A673 (cell line): Measurements from ENCODE around the gene EGFR. TPM values are rescaled to one million over a fixed set of nuclear protein-coding genes. Genes with fewer than 3 reads are reported as not detected.

ENCODE experiments used
- BruUV-seq: library from RNA; stranded (reverse); fragments of 400-500 nt; replicated peaks from 2 replicates; lab custom pipeline; 2021; lab: Mats Ljungman, UMichigan
- CTCF ChIA-PET: fragments of 300-600 bp; sonication (Branson Sonifier 250); formaldehyde crosslinking; loops from one replicate; lab custom pipeline; 2022; ENCODE audit warnings: antibody characterized with exemption; lab: Charles Lee
- POLR2A ChIA-PET: fragments of 300-600 bp; sonication (Branson Sonifier 250); formaldehyde crosslinking; loops from one replicate; lab custom pipeline; 2022; ENCODE audit warnings: antibody characterized with exemption; ENCODE audit not compliant: low non-redundant PET; lab: Charles Lee
- DNase-seq: peaks from one replicate; pipeline ENCODE4 v3.0.0-alpha.2; 2015; ENCODE audit warnings: low spot score
- H3K27ac ChIP-seq: fragments of 200-600 bp; sonication (generic); 2 replicates; pipeline ENCODE4 v1.5.1; 2016; ENCODE audit warnings: mixed run types, low read depth, mild to moderate bottlenecking, mixed read lengths, antibody characterized with exemption, low read length; ENCODE audit not compliant: poor library complexity, severe bottlenecking
- H3K27me3 ChIP-seq: fragments of 200-600 bp; sonication (generic); replicated peaks from 2 replicates; pipeline ENCODE4 v1.6.1; 2017; ENCODE audit warnings: mixed run types, low read depth, mild to moderate bottlenecking, mixed read lengths, antibody characterized with exemption, low read length; ENCODE audit not compliant: insufficient read depth, poor library complexity
- H3K36me3 ChIP-seq: fragments of 200-600 bp; sonication (generic); 2 replicates; pipeline ENCODE4 v1.6.1; 2016; ENCODE audit warnings: mixed run types, mild to moderate bottlenecking, mixed read lengths, antibody characterized with exemption, low read length; ENCODE audit not compliant: insufficient read depth, poor library complexity, severe bottlenecking
- H3K4me1 ChIP-seq: fragments of 200-600 bp; sonication (generic); 2 replicates; pipeline ENCODE4 v1.6.1; 2017; ENCODE audit warnings: mixed run types, mild to moderate bottlenecking, mixed read lengths, antibody characterized with exemption, low read length; ENCODE audit not compliant: insufficient read depth, poor library complexity, severe bottlenecking
- H3K4me3 ChIP-seq: fragments of 200-600 bp; sonication (generic); 2 replicates; pipeline ENCODE4 v1.5.1; 2016; ENCODE audit warnings: low read depth, mixed run types, mild to moderate bottlenecking, mixed read lengths, low read length; ENCODE audit not compliant: poor library complexity, severe bottlenecking
- H3K9me3 ChIP-seq: fragments of 200-600 bp; sonication (generic); 2 replicates; pipeline ENCODE4 v1.6.1; 2016; ENCODE audit warnings: mixed run types, low read depth, mild to moderate bottlenecking, mixed read lengths, antibody characterized with exemption, low read length; ENCODE audit not compliant: poor library complexity, severe bottlenecking
- CTCF ChIP-seq: fragments of 300-800, 200-600 bp; sonication (generic); conservative IDR thresholded peaks from 2 replicates; pipeline ENCODE4 v1.5.1; 2017; ENCODE audit warnings: low read depth, mild to moderate bottlenecking, antibody characterized with exemption, low read length, moderate library complexity, mixed read lengths
- EZH2 ChIP-seq: fragments of 200-600 bp; sonication (generic); IDR thresholded peaks from 2 replicates; pipeline ENCODE4 v1.6.1; 2017; ENCODE audit warnings: borderline replicate concordance, low read depth, mild to moderate bottlenecking, mixed read lengths, antibody characterized with exemption, low read length; ENCODE audit not compliant: poor library complexity, severe bottlenecking
- intact Hi-C: fragments of 100-400 bp; cut with micrococcal nuclease; formaldehyde crosslinking; loops from one replicate; pipeline ENCODE4 v1.10.0; 2022; ENCODE audit not compliant: unreplicated experiment
- total RNA-seq: library from RNA; stranded (reverse); gene quantifications from 2 replicates; pipeline ENCODE4 v1.2.3, GENCODE V29; 2021

EGFR gene
- total RNA-seq, 1 experiment from 2014 or later, result 0.84 TPM

GRCh38 chr7:55036950-55037736, 18.3 kb downstream of the EGFR start:
- Histone ChIP-seq H3K27ac (no peak overlapping the region), H3K9me3 (no peaks in the 10 kb centered on the region), H3K4me1 (no peaks in the 10 kb centered on the region), H3K27me3 (peaks cover 5% of the 10 kb centered on the region), H3K36me3 (no peaks in the 10 kb centered on the region), H3K4me3 (no peak overlapping the region)
- intact Hi-C loops, result no loop called here
- POLR2A ChIA-PET, result no interaction called here
- BruUV-seq, result no TSS peak
- no peak for TF ChIP-seq EZH2
- no peak for TF ChIP-seq CTCF
- DNase-seq, result no peak
- CTCF ChIA-PET, result no interaction called here

- Histone ChIP-seq H3K27ac (no peak overlapping the region), H3K36me3 (no peaks in the 10 kb centered on the region), H3K4me3 (no peak overlapping the region), H3K9me3 (no peaks in the 10 kb centered on the region), H3K4me1 (no peaks in the 10 kb centered on the region), H3K27me3 (no peaks in the 10 kb centered on the region)
- ChIA-PET CTCF (no interaction called here), POLR2A (no interaction called here)
- TF ChIP-seq EZH2 (no peak), CTCF (no peak)
- no TSS peak for BruUV-seq
- no peak for DNase-seq
- intact Hi-C loops, result no loop called here
Observed at GRCh38 chr7:55043691-55044370, 25.0 kb downstream of the EGFR start.

GRCh38 chr7:55044371-55044717, 25.5 kb downstream of the EGFR start:
- CTCF ChIA-PET, result no interaction called here
- Histone ChIP-seq H3K4me3 (no peak overlapping the region), H3K27me3 (no peaks in the 10 kb centered on the region), H3K4me1 (no peaks in the 10 kb centered on the region), H3K27ac (no peak overlapping the region), H3K9me3 (no peaks in the 10 kb centered on the region), H3K36me3 (no peaks in the 10 kb centered on the region)
- no TSS peak for BruUV-seq
- DNase-seq, result no peak
- no peak for TF ChIP-seq CTCF
- TF ChIP-seq EZH2, result no peak
- intact Hi-C loops, result no loop called here
- POLR2A ChIA-PET, result no interaction called here
